AG09319 (cell line): Measurements from ENCODE around the gene IRF2.

Experiments
- DNase-seq: peaks from one replicate; pipeline ENCODE4 v3.0.0-alpha.2; 2010; ENCODE audit warnings: low read depth; ENCODE audit errors: extremely low read depth
- TF ChIP-seq, protein P1 (sequence below): IDR thresholded peaks from 2 replicates; pipeline ENCODE4 v1.5.1; 2011; ENCODE audit warnings: low read depth, mild to moderate bottlenecking, inconsistent platforms, low read length, moderate library complexity

IRF2 gene

DNA sequence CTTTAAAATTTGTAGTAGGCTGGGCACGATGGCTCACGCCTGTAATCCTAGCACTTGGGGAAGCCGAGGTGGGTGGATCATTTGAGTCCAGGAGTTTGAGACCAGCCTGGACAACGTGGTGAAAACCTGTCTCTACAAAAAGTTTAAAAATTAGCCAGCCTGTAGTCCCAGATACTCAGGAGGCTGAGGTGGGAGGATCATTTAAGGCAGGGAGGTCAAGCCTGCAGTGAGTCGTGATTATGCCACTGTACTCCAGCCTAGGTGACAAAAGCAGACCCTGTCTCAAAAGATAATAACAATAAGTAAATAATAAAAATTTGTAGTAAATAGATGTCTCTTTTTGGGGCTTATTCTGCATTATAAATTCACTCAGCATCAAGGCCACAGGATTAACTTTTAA, 118.5 kb downstream of the IRF2 start:
- TF ChIP-seq, protein P1, sequence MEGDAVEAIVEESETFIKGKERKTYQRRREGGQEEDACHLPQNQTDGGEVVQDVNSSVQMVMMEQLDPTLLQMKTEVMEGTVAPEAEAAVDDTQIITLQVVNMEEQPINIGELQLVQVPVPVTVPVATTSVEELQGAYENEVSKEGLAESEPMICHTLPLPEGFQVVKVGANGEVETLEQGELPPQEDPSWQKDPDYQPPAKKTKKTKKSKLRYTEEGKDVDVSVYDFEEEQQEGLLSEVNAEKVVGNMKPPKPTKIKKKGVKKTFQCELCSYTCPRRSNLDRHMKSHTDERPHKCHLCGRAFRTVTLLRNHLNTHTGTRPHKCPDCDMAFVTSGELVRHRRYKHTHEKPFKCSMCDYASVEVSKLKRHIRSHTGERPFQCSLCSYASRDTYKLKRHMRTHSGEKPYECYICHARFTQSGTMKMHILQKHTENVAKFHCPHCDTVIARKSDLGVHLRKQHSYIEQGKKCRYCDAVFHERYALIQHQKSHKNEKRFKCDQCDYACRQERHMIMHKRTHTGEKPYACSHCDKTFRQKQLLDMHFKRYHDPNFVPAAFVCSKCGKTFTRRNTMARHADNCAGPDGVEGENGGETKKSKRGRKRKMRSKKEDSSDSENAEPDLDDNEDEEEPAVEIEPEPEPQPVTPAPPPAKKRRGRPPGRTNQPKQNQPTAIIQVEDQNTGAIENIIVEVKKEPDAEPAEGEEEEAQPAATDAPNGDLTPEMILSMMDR = no peak
- DNase-seq = no peak

DNA sequence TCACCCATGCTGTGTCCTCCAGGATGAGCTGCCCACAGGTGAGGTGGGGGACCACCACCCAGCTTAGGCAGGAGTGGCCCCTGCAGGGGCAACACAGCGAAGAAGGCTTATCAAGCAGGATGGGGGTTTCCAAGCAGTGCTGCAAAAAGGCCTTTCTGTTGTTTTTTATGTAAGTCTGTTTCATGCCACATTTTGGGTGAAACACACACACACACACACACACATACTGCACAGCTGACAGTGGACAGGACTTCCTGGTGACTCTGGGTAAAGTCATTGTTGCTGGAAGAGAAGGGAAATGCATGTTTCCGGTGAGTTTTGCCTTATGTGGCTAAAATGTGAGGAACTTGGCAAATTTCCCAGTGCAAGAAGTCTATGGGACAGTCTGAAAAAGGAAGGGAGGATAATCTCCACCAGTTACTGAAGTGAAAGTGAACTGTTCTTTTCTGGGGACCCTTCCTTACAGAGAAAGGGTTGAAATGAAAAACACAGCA, 119.2 kb downstream of the IRF2 start:
- TF ChIP-seq, protein P1 = no peak

DNA sequence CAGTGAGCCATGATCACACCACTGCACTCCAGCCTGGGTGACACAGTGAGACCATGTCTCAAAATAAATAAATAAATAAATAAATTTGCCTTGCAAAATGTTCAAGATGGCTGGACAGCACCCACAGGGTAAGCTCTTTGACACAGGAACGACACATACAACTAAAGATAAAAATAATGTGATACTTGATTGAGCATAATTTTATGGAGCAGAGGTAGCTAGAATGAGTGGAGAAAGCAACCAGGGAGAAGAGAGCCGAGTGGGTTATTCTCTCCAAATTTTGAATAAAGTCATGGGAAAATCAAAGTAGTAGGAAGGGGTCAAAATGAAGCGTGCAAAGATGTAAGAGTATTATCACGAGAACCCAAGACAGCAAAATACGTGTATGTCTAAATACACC, 121.5 kb downstream of the IRF2 start:
- TF ChIP-seq, protein P1 = no peak
- DNase-seq = no peak

More for the DNA sequence above, 119.2 kb downstream of the IRF2 start:
- DNase-seq = peak; percentile 45

DNA sequence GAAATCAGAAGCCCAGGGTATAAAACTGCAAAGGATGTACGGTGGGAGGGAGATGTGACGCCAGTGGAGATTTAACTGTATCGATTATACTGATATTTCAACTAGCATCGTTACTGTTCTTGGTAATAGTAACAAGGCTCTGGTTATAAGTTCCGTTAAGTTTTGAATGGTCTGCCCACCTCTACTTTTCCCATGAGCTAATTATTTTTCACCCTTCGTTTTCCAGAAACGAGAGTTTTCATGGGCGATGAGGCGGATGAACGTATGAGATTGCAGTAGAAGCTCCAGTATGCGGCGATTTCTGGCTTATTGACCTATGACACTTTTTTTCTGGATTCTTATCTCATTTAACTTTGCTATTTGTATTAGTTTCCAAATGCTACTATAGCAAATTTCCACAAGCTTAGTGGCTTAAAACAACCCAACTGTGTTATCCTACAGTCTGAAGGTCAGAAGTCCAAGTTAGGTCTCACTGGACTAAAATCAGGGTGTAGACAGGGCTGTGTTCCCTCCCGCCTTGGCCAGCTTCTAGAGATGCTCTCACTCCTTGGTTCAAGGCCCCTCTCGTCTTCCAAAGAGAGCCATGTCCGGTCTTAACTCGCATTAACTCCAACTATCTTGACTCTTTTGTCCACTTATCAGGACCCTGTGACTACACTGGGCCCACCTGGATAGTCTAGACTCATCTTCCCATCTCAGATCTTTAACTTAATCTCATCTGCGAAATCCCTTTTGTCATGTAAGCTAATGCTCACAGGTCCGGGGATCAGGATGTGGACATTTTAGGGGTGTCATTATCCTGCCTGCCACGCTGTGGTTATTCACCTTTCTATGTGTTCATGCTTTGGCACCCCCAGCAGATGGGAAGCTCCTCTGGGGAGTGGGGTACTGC, 122.5 kb downstream of the IRF2 start:
- DNase-seq = no peak
- TF ChIP-seq, protein P1 = no peak

DNA sequence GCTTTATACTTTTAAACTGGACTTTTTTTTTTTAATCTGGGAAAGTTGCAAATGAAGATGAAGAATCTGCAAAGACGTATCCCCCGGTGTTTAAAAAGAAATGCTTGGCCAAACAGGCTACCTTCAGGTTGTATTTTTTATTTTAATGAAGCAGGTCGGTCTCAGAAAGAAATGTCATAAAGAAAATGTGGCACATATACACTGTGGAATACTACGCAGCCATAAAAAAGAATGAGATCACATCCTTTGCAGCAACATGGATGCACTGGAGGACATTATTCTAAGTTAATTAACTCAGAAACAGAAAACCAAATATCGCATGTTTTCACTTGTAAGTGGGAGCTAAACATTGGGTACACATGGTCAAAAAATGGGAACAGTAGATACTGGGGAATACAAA, 123.4 kb downstream of the IRF2 start:
- TF ChIP-seq, protein P1 = no peak

DNA sequence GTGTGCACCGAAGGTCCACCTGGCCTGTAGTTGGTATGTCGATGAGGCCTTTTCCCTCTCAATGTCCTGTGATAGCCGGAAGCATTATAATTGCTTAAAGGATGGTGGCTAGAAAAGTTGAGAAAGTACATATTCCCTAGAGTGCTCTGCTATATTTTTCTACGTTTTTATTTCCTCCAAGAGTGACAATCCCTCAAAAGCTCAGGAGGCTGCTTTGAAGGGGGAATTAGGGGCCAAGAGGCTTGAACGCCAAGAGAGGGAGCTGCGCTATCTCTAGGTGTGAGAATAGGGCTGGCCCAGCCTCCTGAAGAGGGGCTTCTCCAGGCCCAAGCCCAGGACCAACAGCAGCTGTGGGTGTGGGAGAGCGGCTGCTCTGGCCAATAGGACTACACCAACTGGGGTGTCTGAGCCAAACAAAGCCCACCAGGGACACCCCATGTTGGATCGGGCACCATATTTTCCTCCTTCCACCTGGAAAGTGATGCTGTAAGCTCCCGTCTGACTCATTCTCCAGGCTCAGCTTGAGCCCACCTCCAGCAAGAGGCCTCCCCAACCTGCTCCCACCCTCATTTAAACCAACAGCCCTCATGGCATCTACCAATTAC, 124.0 kb downstream of the IRF2 start:
- TF ChIP-seq, protein P1 = no peak
- no peak for DNase-seq

More for the DNA sequence above, 123.4 kb downstream of the IRF2 start:
- DNase-seq = no peak
